ENCODE results near the gene PRTN3.

The PRTN3 gene, protein sequence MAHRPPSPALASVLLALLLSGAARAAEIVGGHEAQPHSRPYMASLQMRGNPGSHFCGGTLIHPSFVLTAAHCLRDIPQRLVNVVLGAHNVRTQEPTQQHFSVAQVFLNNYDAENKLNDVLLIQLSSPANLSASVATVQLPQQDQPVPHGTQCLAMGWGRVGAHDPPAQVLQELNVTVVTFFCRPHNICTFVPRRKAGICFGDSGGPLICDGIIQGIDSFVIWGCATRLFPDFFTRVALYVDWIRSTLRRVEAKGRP

DNA sequence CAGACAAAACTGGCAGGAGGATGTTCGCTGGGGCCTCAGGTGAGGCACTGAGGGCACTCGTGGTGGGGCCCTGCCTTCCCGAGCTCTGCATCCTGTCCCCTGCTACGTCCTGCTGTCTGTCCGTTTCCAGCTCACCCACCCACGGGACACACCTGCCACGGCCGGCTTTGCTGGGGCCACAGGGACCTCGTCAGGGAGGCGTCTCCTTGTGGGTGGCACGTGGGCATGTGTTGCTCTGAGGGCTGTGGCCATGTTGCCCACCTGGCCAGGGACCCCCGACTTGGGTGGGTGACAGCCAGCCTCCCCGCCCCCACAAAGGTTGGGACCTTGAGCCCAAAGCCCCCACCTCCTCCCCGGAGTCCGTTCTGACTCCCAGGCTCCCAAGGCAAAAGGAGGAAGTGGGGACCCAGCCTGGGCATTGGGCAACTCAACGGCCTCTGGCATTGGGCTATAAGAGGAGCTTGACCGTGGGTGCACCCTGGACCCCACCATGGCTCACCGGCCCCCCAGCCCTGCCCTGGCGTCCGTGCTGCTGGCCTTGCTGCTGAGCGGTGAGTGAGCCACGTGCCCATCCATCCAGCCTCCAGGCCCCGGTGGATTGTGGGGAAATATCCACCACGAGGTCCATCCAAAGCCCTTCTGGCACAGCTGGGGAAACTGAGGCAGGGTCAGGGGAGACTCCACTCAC, at the start of gene PRTN3:
Gene PRTN3, plus strand, starts transcription at position 481 of the 688 bp plus-strand sequence. Its CDS starts 10 bp downstream, at position 491.
- DNase-seq (ENCODE audit: low read depth), result no peak

DNA sequence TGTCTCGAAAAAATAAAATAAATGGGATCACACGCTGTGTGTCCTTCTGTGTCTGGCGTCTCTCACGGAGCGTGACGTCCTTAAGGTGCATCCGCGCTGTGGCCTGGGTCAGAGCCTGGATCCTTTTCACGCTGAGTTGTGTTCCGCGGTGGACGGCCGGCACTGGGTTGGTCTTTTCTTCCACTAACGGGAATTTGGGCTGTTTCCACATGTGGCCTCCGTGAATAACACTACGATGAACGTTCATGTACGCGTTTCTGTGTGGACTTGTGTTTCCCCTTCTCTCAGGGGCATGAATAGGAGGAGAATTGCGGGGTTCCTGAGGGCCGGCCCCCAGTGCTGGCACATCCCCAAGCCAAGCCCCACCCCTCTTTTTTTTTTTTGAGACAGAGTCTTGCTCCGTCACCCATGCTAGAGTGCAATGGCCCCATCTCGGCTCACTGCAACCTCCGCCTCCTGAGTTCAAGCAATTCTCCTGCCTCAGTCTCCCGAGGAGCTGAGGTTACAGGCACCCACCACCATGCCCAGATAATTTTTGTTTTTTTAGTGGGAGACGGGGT, 49.7 kb upstream of the PRTN3 start:
- DNase-seq (ENCODE audit: low read depth), result no peak

DNA sequence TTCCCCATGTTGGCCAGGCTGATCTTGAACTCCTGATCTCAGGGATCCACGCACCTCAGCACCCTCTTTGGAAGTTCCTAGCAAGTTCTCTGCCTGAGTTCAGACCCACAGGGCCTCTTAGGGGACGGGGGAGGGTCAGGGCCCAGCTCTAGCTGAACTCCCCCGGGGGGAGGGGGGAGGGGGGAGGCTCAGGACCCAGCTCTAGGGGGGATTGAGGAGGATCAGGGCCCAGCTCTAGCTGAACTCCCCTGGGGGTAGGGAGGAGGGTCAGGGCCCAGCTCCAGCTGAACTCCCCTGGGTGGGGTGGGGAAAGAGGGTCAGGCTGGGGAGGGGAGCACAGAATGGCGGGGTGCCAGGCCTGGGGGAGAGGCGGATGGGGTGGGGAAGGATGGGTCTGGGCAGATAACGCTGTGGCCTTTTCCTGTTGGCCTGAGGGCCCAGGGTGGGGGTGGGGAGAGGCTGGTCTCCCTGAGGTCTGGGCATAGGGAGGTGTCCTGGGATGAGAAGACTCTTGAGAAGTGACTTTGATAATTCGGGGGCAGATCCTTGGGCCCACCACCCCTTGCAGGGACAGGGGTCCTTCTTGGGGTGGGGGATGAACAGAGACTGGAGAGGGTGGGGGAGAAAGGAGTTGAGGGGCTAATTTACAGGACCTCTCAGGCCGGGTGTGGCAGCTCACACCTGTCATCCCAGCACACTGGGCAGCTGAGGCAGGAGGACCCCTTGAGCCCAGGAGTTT, 49.1 kb upstream of the PRTN3 start:
- DNase-seq (ENCODE audit: low read depth), result no peak

DNA sequence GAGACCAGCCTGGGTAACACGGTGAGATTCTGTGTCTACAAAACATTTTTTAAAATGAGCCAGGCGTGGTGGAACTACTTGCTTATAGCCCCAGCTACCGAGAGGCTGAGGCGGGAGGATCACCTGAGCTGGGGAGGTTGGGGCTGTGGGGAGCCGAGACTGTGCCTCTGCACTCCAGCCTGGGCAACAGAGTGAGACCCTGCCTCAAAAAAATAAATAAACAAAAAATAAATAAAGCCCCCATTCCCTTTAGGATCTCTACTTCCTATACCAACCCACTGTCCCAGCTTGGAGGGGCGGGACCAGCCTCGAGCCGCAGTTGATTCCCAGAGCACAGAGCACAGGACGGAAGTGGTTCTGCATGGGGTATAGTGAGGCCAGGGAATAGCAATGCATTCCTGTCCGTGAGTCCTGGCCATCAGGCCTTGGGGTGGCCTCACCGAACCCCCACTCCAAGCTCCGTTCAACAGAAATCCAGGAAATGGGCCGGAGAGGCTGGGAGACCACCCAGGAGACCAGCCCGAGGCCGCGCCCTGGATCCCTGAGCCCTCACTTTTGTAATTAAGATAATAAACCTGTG, 48.4 kb upstream of the PRTN3 start:
- DNase-seq (ENCODE audit: low read depth), result no peak

DNA sequence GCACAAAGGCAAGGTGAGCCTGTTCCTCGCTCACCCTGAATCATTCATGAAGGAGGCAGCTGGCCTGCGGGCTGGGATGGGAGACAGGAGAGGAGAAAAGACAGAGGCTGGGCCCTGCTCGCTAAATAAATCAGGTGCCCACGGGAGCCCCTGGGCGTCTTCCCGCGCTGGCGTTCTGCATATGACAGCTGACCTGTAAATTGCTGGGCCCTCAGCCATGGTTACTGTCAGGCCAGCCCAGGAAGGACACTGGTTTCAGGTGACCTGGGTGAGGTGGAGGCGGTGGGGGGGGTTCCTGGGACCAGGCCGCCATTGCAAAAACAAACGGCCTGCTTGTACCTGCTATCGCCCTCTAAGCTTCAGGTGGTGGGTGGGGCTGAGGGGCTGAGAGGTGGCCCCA, 47.0 kb upstream of the PRTN3 start:
- no peak for DNase-seq (ENCODE audit: low read depth)

DNA sequence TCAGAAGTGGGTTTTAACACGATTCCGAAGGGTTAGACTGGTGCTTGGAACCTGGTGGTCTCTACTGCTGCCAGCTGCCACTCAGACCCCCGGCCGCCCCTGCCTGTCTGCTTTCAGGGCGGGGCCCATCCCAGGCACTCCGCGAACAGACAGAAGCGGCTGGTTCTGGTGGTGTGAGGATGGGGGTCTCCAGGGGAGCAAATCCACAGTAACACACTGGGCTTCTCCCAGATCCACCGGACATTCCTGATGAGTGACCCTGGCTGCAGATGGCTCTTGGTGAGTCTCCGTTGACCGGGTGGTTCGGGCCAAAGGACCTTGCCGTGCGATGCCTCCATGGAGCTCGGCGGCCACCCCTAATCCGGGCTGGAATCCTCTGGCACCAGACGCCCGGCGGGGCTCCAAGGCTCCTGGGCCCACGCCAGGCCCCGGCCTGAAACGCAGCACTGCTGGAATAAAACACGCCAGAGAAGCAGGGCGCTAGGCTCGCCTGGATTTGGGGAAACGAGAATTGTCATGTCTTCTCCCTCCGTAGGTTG, 45.7 kb upstream of the PRTN3 start:
- DNase-seq (ENCODE audit: low read depth), result no peak

DNA sequence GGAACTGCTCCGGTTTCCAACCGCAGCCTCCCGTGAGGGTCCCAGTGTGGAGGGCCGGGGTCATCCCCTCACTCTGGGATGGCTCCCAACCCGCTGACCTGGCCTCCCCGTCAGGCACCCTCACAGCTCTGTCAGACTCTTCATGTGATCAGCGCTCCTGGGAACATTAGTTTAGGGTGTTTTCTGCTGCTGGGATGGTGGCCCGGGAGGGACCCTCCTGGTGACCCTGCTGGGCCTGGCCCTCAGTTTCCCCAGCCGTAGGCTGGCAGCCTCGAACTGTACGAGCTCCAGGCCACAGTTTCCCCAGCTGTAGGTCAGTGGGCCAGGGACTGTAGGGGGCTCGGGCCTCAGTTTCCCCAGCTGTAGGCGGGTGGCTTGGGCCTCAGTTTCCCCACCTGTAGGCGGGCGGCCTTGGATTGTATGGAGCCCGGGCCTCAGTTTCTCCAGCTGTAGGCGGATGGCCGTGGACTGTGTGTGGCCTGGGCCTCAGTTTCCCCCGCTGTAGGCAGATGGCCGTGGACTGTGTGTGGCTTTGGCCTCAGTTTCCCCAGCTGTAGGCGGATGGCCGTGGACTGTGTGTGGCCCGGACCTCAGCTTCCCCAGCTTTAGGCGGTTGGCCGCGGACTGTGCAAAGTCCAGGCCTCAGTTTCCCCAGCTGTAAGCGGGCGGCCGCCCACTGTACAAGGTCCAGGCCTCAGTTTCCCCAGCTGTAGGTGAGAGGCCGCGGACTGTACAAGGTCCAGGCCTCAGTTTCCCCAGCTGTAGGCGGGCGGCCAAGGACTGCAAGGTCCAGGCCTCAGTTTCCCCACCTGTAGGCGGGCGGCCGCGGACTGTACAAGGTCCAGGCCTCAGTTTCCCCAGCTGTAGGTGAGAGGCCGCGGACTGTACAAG, 44.9 kb upstream of the PRTN3 start:
- no peak for DNase-seq (ENCODE audit: low read depth)

DNA sequence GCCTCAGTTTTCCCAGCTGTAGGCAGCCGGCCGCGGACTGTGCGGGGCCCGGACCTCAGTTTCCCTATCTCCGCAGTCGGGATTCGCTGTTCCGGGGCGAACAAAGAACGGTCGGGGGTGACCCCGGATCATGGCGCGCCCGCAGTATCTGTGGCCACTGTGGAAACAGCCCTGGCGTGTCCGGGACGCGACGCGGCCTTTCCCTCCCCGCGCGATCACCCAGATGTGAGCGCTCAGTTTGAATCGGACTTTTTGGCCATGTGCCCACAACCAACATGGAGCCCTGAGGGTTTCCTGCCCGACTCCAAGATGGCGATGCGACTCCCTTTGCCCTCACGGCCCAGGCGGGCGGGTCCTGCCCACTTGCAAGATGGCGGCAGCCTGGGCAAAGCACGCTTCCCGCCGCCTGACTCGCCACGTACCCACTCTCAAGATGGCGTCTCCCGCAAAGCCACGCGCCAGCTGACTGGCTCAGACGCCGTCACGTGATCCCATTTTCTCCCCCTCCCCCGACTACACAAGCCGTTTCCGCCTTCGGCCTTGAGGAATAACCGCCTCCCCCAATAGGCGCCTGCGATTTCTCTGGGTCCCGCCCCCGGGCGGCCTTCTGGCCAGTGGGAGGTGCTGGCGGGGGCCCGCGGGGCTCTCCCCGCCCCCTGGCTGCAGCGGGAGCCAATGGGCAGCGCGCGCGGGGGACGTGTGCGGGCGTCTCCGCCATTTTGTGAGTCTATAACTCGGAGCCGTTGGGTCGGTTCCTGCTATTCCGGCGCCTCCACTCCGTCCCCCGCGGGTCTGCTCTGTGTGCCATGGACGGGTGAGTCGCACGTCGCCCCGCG, 43.9 kb upstream of the PRTN3 start, which contains the start of gene PTBP1:
Gene PTBP1, plus strand, starts transcription at position 761 of the 836 bp plus-strand sequence. Its CDS starts 46 bp downstream, at position 807.
- peak; percentile 100 for DNase-seq (ENCODE audit: low read depth)

DNA sequence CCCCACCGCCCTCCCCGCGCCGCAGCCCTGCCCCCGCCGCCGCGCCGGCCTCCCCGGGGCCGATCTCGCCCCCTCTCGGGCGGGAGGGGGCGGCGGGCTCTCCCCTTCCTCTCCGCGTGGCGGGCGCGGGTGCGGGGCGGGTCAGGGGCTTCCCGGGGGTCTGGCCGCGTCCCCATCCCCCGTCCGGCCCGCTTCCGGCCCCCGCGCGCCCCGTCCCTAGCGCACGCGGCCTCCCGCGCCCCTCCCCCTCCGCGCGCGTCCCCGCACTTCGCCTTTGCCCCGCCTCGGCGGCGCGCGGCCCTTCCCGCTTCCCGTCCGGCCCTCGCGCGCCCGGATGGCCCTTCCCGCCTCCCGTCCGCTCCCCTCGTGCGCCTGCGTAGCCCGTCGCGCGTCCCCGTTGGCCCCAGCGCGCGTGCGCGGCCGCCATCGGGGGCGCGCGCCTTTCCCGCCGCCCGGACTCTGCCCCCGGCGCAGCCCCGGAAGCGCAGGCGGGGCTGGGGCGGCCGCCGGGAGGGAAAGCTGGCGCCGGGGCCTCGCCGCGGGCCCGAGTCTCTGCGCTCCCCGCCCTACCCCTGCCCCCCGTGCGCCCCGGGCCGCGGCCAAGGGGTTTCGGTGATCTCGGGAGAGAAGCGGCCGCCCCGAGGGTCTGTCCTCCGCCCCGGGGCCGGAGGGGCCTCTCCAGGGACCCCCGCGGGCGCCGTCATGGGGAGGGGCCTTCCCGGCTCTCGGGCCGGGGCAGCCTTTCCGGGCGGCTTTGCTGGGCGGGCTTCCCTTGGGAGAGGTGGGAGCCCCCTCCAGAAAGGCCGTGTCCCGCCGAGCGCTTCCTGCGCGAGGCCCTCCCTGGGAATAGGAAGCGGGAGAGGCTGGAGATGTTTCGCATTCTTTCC, 43.0 kb upstream of the PRTN3 start:
- DNase-seq (ENCODE audit: low read depth), result no peak

DNA sequence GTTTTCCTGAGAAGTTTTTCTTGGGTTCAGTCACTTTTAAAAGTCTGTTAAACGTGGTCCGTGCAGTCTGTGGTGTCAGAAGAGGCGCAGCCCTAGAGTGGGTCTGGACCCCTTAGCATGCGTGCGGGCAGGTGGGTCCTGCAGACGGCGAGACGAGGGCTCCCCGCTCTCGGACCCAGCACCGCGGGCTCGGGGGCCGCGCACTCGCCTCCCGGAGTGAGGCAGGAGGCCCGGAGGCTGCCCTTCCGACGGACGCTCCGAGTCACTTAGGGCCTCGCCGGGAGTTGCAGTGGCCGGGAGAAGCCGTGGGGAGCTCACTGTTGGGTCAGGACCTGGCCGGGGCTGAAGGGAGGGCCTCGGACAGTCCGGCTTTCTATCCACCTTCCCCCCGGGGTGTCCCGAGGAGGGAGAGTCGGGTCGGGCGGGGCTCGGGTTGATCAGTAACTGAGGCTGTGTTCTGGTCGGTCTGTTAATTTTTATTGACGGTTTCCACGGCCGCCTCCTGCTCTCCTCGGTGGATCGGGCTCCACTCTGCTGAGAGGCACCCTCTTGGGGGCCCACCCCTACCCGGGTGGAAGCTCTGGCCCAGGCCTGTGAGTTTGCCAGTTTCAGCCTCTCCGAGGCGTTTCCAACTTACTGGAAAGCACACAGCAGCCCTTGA, 42.3 kb upstream of the PRTN3 start:
- no peak for DNase-seq (ENCODE audit: low read depth)

DNA sequence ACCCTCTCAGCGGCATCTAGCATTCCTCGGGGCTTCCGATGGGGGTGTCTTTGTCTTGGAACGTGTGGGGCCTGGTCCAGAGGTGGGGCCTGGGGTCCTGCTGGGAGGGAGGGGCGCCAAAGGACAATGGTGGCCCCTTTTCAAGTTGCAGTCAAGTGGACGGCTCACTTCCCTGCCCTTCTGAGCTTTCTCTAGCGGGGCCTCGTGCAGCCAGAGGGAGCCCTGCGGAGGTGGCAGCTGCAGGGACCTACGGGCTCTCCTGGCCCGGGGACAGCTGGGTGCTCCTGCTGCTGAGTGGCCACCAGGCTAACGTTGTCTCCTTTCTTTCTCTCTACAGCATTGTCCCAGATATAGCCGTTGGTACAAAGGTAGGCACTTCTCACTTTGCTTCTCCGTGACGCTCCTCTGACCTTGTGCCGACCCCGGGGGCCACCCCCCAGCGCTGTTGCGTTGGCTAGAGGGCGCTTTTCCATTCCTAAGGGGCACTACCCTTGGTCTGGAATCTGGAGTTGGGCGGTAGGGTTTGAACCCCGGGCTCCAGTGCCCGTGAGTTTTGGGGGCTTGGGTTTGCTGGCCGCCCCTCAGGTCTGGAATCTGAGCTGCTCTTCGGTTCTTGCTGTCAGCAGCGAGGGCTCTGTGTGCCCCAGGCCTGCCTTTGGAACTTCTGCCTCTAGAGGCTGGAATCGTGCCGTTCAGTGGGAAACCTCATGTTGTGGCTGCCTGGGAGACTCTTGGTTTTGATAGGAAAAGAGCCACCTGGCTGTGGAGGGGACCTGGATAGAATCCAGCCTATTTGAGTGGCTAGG, 41.5 kb upstream of the PRTN3 start:
- no peak for DNase-seq (ENCODE audit: low read depth)

DNA sequence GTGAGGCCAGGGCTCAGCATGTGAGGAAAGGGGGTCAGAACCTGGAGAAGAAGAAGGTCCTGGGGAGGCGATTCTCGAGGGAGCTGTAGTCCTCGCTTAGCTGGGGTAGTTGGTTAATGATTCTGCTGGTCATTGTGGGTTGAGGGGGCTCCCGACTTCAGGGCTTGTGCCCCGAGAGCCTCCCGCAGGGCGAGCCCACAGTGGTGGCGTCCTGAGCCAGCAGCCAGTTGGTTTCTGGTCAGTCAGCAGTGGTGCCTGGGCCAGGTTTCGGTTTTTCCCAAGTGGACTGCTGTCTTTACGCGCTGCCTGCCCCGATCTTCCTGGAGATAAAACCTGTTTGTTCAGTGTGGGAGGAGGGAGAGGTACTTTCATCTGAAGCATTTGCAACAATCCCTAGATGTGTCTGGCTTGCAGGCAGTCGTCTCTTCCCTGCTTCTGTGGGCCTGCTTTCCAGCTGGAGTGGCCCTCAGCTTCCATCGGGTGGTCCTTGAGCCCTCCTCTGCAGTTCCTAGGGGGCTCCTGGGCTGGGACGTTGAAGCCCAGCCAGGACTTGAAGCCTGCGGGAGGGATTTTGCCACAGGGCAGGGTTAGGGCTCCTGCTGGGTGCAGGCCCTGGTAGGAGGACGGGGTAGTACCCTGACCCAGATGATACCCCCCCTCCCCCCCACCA, 40.3 kb upstream of the PRTN3 start:
- no peak for DNase-seq (ENCODE audit: low read depth)

DNA sequence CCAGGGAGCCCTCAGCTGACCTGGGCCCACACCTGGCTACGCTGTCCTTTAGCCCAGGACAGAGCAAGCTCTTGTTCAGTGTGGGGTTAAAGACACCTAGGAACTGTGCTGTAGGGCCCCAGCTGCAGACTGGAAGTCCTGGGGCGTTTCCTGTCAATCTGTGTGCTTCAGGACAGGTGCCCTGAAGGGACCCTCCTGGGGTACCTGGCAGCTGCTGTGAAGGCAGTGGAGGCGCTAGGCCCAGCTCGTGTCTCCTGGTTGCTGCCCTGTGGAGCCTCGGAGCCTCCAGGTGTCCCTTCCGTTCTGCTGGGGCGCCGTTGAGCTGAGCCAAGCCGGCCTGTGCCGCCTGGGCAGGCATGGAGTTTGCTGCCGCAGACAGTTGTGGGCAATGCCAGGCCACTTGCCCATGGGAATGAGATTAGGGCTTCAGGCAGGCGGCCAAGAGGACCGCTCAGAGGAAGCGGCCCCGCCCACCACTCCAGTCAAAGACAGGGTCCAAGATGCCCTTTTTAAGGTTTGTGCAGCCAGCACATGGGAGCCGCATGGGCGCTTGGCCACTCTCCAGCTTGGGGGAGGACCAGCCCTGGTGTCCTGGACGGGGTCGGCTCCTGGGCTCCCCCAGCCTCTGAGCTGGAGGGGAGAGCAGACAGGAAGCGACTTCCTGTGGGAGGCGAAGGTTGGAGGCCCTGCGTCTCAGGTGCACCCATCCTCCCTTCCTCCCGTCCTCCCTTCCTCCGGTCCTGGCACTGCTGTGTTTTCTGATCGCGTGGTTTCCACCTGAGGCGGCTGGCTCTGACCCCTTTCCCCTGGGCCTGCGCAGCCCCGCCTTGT, 39.6 kb upstream of the PRTN3 start:
- DNase-seq (ENCODE audit: low read depth), result no peak

DNA sequence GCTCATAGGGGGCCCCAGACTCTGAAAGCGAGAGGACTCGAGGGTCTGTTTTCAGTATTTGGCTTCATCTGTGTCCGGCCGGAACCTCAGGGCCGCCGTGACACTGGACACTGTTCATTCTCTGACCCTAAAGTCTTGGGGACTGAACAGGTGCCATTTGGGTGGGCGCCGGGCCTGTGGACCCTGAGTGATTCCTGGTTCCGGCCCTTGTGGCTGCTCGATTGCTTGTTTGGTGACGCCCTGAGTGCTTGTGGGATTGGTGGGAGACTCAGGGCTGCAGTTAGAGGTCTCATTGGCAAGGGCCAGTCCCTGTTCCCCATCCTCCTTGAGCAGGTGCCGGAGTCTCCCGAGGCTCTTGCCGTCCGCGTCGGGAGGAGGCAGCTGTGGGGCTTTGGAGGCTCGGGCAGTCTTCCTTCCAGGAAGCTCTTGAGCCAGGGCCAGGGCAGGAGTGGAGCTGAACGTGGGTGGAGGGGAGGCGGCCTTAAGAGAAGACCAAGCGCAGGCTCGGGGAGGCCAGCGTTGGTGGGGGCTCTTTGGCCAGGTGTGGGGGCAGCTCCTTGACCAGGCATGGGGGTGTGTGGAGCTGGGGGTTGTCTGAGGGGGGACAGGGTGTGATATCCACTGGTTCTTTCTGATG, 38.8 kb upstream of the PRTN3 start:
- DNase-seq (ENCODE audit: low read depth), result no peak

DNA sequence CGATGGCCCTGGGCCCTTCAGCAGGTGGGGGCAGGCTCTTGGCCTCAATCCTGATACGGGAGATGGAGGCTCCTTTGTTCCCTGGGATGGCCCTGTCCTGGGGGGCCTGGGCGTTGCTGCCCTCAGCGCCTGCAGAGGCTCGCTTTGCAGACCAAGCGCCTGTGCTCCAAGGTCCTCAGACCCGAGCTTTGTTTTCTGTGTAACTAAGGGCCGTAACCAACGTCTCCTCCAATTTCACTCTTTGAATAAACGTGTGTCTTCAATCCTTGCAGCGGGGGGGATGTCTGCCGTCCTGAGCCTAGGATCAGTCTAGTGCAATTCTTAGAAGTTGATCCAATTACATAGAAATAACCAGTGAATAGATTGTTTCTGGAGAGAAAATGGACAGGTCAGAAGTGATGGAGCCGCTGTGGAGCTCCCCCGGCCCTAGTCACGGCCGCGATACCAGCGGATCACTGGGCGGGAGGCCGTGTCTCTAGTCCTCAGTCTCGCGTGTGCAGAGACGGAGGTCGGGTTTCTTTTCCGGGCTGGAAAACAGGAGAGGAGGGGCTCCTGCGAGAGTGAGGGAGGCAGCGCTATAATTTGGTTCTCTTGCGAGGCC, 38.2 kb upstream of the PRTN3 start:
- no peak for DNase-seq (ENCODE audit: low read depth)
